DOHH2 (cell line): ENCODE data around the gene NFIA.

Source experiments
- H3F3A ChIP-seq: fragments of 200-600 bp; sonication (generic), shearing (Covaris generic); 2 replicates; pipeline ENCODE4 v1.6.0; 2016; ENCODE audit warnings: antibody characterized with exemption, mild to moderate bottlenecking; ENCODE audit not compliant: control insufficient read depth, insufficient read depth
- H3K27ac ChIP-seq: fragments of 200-600 bp; sonication (generic); 2 replicates; pipeline ENCODE4 v1.5.1; 2014; ENCODE audit warnings: low read depth, mild to moderate bottlenecking, low read length, moderate library complexity
- H3K27me3 ChIP-seq: fragments of 200-600 bp; sonication (generic); 2 replicates; pipeline ENCODE4 v1.6.1; 2014; ENCODE audit warnings: mild to moderate bottlenecking, low read length, mixed read lengths; ENCODE audit not compliant: control insufficient read depth
- H3K36me3 ChIP-seq: fragments of 200-600 bp; sonication (generic); 2 replicates; pipeline ENCODE4 v1.6.1; 2014; ENCODE audit warnings: mild to moderate bottlenecking, low read length, moderate library complexity, mixed read lengths; ENCODE audit not compliant: control insufficient read depth
- H3K4me1 ChIP-seq: fragments of 200-600 bp; sonication (generic); 2 replicates; pipeline ENCODE4 v1.6.1; 2014; ENCODE audit warnings: mild to moderate bottlenecking, low read length, mixed read lengths; ENCODE audit not compliant: control insufficient read depth
- H3K4me2 ChIP-seq: fragments of 200-600 bp; sonication (generic); 2 replicates; pipeline ENCODE4 v1.6.0; 2014; ENCODE audit warnings: mild to moderate bottlenecking, low read length, moderate library complexity
- H3K4me3 ChIP-seq: fragments of 200-600 bp; sonication (generic); 2 replicates; pipeline ENCODE4 v1.5.1; 2014; ENCODE audit warnings: mild to moderate bottlenecking, low read length, mixed read lengths
- H3K79me2 ChIP-seq: fragments of 200-600 bp; sonication (generic); 2 replicates; pipeline ENCODE4 v1.6.1; 2014; ENCODE audit warnings: mild to moderate bottlenecking, low read length, mixed read lengths; ENCODE audit not compliant: control insufficient read depth
- H3K9me2 ChIP-seq: fragments of 200-600 bp; sonication (generic); replicated peaks from 2 replicates; pipeline ENCODE4 v1.6.1; 2014; ENCODE audit warnings: mild to moderate bottlenecking, low read length, mixed read lengths; ENCODE audit not compliant: control insufficient read depth
- H3K9me3 ChIP-seq: fragments of 200-600 bp; sonication (generic); 2 replicates; pipeline ENCODE4 v1.6.1; 2014; ENCODE audit warnings: antibody characterized with exemption, low read length, mixed read lengths; ENCODE audit not compliant: control insufficient read depth, insufficient read depth
- H4K20me1 ChIP-seq: fragments of 200-600 bp; sonication (generic); 2 replicates; pipeline ENCODE4 v1.6.0; 2014; ENCODE audit warnings: low read depth, mild to moderate bottlenecking, antibody characterized with exemption, low read length, moderate library complexity; ENCODE audit not compliant: control insufficient read depth, insufficient read depth
- EZH2phosphoT487 ChIP-seq: fragments of 200-600 bp; sonication (generic); IDR thresholded peaks from 2 replicates; pipeline ENCODE4 v1.6.1; 2017; ENCODE audit warnings: borderline replicate concordance, mild to moderate bottlenecking, antibody characterized with exemption, low read length, moderate library complexity, mixed read lengths
- TF ChIP-seq, protein P1 (sequence below): fragments of 200-600 bp; sonication (generic); IDR thresholded peaks from one replicate; pipeline ENCODE4 v1.5.1; 2014; ENCODE audit warnings: antibody characterized with exemption, mild to moderate bottlenecking, low read depth, low read length; ENCODE audit not compliant: poor library complexity, severe bottlenecking

NFIA gene

GRCh38 chr1:61259379-61260148 is 177.2 kb downstream of the NFIA start:
- H3F3A ChIP-seq = no peaks in the 10 kb centered on the region
- H3K9me2 ChIP-seq = no peaks in the 10 kb centered on the region
- no peak overlapping the region for H3K4me2 ChIP-seq
- no peaks in the 10 kb centered on the region for H4K20me1 ChIP-seq
- peaks cover 6% of the 10 kb centered on the region; the same call in 1 of the 2 replicates for H3K79me2 ChIP-seq
- no peak overlapping the region for H3K27ac ChIP-seq
- no peaks in the 10 kb centered on the region for H3K9me3 ChIP-seq
- no peaks in the 10 kb centered on the region for H3K36me3 ChIP-seq
- TF ChIP-seq EZH2phosphoT487 = no peak
- TF ChIP-seq, protein P1, sequence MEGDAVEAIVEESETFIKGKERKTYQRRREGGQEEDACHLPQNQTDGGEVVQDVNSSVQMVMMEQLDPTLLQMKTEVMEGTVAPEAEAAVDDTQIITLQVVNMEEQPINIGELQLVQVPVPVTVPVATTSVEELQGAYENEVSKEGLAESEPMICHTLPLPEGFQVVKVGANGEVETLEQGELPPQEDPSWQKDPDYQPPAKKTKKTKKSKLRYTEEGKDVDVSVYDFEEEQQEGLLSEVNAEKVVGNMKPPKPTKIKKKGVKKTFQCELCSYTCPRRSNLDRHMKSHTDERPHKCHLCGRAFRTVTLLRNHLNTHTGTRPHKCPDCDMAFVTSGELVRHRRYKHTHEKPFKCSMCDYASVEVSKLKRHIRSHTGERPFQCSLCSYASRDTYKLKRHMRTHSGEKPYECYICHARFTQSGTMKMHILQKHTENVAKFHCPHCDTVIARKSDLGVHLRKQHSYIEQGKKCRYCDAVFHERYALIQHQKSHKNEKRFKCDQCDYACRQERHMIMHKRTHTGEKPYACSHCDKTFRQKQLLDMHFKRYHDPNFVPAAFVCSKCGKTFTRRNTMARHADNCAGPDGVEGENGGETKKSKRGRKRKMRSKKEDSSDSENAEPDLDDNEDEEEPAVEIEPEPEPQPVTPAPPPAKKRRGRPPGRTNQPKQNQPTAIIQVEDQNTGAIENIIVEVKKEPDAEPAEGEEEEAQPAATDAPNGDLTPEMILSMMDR = no peak
- H3K4me1 ChIP-seq = peaks cover 9% of the 10 kb centered on the region
- H3K4me3 ChIP-seq = no peak overlapping the region
- no peaks in the 10 kb centered on the region for H3K27me3 ChIP-seq

- peaks cover 3% of the 10 kb centered on the region for H3K4me1 ChIP-seq
- H3K79me2 ChIP-seq = 0 out of 2 replicates have a peak, but pooled peaks cover 2% of the 10 kb centered on the region
- H3F3A ChIP-seq = no peaks in the 10 kb centered on the region
- no peaks in the 10 kb centered on the region for H3K27me3 ChIP-seq
- H4K20me1 ChIP-seq = no peaks in the 10 kb centered on the region
- no peak overlapping the region for H3K27ac ChIP-seq
- TF ChIP-seq EZH2phosphoT487 = no peak
- TF ChIP-seq, protein P1 = no peak
- H3K9me2 ChIP-seq = no peaks in the 10 kb centered on the region
- no peak overlapping the region for H3K4me2 ChIP-seq
- H3K36me3 ChIP-seq = no peaks in the 10 kb centered on the region
- H3K9me3 ChIP-seq = no peaks in the 10 kb centered on the region
- H3K4me3 ChIP-seq = no peak overlapping the region
Measured at GRCh38 chr1:61260171-61260570, 177.8 kb downstream of the NFIA start.

DNA sequence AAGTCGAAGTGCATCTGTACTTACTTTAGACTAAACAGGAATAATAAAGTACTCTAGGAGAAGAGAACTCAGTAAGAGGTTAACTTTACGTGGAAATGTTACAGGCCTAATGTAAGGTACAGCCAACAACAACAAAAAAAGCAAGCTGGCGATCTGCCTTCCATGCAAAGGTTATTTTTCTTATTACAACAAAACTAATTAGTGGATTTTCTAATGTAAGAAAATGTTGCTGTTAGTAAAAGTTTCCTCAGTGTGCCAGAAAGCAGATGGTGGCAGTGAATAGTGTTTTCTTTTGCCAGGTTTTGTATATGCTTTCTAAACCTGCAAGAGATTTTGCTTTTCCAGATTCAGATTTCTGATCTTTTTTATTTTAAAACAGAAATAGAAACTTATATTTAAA is 179.2 kb downstream of the NFIA start:
- no peaks in the 10 kb centered on the region for H3K9me2 ChIP-seq
- 0 out of 2 replicates have a peak, but pooled peaks cover 2% of the 10 kb centered on the region for H3K79me2 ChIP-seq
- no peaks in the 10 kb centered on the region for H3K27me3 ChIP-seq
- no peaks in the 10 kb centered on the region for H3K4me1 ChIP-seq
- no peak overlapping the region for H3K27ac ChIP-seq
- H4K20me1 ChIP-seq = no peaks in the 10 kb centered on the region
- H3K4me2 ChIP-seq = no peak overlapping the region
- H3K9me3 ChIP-seq = no peaks in the 10 kb centered on the region
- no peaks in the 10 kb centered on the region for H3F3A ChIP-seq
- H3K36me3 ChIP-seq = no peaks in the 10 kb centered on the region
- no peak overlapping the region for H3K4me3 ChIP-seq
- TF ChIP-seq, protein P1 = no peak
- no peak for TF ChIP-seq EZH2phosphoT487
